Endothelial cell of umbilical vein (primary cell): ENCODE measurements around the gene TTF1.

Experiments used
- POLR2A ChIP-seq: IDR thresholded peaks from 2 replicates; pipeline ENCODE4 v1.6.1; 2012; ENCODE audit warnings: low read depth, mild to moderate bottlenecking, control low read depth, low read length
- POLR2AphosphoS5 ChIP-seq: IDR thresholded peaks from 2 replicates; pipeline ENCODE4 v1.6.1; 2012; ENCODE audit warnings: low read depth, mild to moderate bottlenecking, control low read depth, low read length, moderate library complexity; ENCODE audit not compliant: insufficient read depth
- TF ChIP-seq, protein P1 (sequence below), 2 donors: IDR thresholded peaks; 1 replicate in 1 of 2; 2 replicates in 1 of 2; pipeline ENCODE4 v1.5.1; 2011; ENCODE audit warnings: low read length in 2 of 2, mild to moderate bottlenecking in 2 of 2, moderate library complexity in 2 of 2, control low read depth in 1 of 2, inconsistent platforms in 1 of 2, low read depth in 1 of 2; ENCODE audit not compliant: insufficient read depth in 1 of 2; ENCODE audit errors: extremely low read depth in 1 of 2
- TF ChIP-seq, protein P2 (sequence below): IDR thresholded peaks from 2 replicates; pipeline ENCODE4 v1.6.1; 2011; ENCODE audit not compliant: insufficient read depth, insufficient read length

DNA sequence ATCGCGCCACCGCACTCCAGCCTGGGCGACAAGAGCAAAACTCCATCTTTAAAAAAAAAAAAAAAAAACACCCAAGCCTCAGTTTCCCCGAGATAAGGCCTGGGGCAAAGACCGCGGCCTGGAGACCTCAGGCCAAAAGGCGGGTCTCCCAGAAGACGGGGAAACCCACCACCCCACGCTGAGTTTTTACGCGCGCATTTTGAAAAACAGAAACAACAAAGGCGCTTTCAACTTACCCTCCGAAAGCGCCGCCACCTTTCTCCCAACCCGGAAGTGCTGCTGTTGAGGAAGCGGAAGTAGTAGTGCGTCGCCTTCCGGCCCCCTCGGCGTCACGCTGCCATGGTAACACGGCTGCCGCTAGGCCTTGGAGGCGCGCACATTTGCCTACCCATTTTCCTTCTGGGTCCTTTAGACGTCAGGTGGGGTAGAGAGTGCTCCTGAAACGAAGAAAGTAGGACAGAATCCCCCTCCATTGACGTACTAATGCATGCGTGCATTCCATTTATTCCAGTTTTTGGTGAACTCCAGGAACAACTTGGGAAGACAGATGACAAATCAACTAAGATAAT is at the start of gene TTF1:
- TF ChIP-seq, protein P1, sequence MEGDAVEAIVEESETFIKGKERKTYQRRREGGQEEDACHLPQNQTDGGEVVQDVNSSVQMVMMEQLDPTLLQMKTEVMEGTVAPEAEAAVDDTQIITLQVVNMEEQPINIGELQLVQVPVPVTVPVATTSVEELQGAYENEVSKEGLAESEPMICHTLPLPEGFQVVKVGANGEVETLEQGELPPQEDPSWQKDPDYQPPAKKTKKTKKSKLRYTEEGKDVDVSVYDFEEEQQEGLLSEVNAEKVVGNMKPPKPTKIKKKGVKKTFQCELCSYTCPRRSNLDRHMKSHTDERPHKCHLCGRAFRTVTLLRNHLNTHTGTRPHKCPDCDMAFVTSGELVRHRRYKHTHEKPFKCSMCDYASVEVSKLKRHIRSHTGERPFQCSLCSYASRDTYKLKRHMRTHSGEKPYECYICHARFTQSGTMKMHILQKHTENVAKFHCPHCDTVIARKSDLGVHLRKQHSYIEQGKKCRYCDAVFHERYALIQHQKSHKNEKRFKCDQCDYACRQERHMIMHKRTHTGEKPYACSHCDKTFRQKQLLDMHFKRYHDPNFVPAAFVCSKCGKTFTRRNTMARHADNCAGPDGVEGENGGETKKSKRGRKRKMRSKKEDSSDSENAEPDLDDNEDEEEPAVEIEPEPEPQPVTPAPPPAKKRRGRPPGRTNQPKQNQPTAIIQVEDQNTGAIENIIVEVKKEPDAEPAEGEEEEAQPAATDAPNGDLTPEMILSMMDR (IDR thresholded peaks at IDR 0.05; ENCODE audit: extremely low read depth in 1 of 2, insufficient read depth in 1 of 2, low read depth in 1 of 2, low read length in 2 of 2), result no peak
- TF ChIP-seq POLR2AphosphoS5 (peak; percentile 73), POLR2A (peak; percentile 62)
- TF ChIP-seq, protein P2, sequence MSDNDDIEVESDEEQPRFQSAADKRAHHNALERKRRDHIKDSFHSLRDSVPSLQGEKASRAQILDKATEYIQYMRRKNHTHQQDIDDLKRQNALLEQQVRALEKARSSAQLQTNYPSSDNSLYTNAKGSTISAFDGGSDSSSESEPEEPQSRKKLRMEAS, result peak; percentile 30
